Left renal pelvis (tissue), 4 donors: ENCODE measurements around the gene GRIK4. TPM values are rescaled to one million over a fixed set of nuclear protein-coding genes. Genes with fewer than 3 reads are reported as not detected.
"Not testable (repeated sequence)": the region's sequence is repeated elsewhere in the genome, so short reads cannot be mapped to it uniquely, and the experiment has no call there.

ENCODE experiments used
- DNase-seq, 4 donors: peaks; one replicate each; pipeline ENCODE4 v3.0.0-alpha.2; 2013; ENCODE audit warnings: low read depth in 4 of 4, low spot score in 3 of 4
- polyA plus RNA-seq, 4 donors: library from polyadenylated mRNA; unstranded; fragments of 120-200 nt; gene quantifications; one replicate each; pipeline ENCODE4 v1.2.1, GENCODE V29; 2013; ENCODE audit not compliant: insufficient read length in 4 of 4

GRIK4 gene
- 1 to 10 TPM in 3 of 4 donors, under 1 TPM in 1; 0.95 to 1.9 (median 1.5) TPM for polyA plus RNA-seq

GRCh38 chr11:120511116-120511819 is at the start of gene GRIK4:
Gene GRIK4 (plus strand): TSS chr11:120511748. CDS start chr11:120660319, 148,571 bp downstream.
- DNase-seq: peak in 3 of 4 donors; percentile 51 to 63 (median 57)

GRCh38 chr11:120462825-120463224 is 48.7 kb upstream of the GRIK4 start:
- no peak for DNase-seq

DNA sequence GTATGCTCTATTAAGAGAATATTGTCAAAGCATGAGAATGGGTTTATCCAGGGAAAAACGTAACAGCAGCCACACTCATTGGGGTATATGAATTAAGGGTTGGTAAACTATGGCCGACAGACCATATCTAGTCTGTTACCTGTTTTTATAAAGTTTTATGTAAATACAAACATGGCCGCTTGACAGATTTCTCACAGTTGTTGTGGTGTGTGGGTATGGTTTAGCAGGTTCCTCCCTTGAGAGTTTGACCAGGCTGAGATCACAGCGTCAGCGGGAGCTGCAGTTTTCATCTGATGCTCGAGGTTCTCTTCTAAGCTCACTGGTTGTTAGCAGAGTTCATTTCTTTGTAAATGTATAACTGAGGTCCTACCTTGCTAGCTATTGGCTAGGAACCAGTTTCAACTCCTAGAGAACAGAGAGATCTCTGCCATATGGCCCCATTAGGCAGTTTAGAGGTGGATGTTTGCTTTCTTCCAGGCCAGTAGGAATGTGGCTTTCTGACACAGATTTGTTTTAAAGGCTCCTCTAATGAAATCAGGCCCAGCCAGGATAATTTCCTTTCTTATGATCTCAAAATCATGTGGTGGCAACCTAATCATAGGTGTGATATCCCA is 45.5 kb upstream of the GRIK4 start:
- no peak for DNase-seq

- no peak for DNase-seq
Measured at GRCh38 chr11:120467627-120468026, 43.9 kb upstream of the GRIK4 start.

GRCh38 chr11:120471131-120471530 is 40.4 kb upstream of the GRIK4 start:
- DNase-seq: no peak

DNA sequence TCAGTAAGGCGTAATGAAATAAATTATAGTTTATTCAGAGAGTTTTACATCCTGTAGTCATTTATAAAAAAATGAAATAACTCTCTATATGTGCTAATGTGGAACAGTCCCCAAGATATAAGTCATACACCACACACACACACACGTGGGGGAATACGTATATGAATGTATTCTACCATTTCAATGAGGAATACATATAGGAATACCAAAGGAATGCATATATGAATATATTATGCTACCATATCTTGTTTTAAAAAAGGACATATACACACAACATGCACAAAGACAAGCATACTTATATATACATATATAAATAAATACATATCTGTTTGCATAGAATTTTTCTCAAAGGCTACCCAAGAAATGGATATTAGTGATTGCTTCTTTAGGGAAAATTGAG is 39.6 kb upstream of the GRIK4 start:
- no peak for DNase-seq

GRCh38 chr11:120473503-120473902 is 38.0 kb upstream of the GRIK4 start:
- no peak for DNase-seq

- DNase-seq: no peak
Measured at GRCh38 chr11:120482149-120482548, 29.4 kb upstream of the GRIK4 start.

- no peak for DNase-seq
Measured at GRCh38 chr11:120484722-120485121, 26.8 kb upstream of the GRIK4 start.

GRCh38 chr11:120486138-120486537 is 25.4 kb upstream of the GRIK4 start:
- no peak for DNase-seq

- no peak for DNase-seq
Measured at GRCh38 chr11:120489799-120490198, 21.7 kb upstream of the GRIK4 start.

GRCh38 chr11:120492486-120492885 is 19.1 kb upstream of the GRIK4 start:
- no peak for DNase-seq

- DNase-seq: no peak
Measured at GRCh38 chr11:120494595-120494994, 17.0 kb upstream of the GRIK4 start.

- DNase-seq: no peak
Measured at GRCh38 chr11:120499088-120499487, 12.5 kb upstream of the GRIK4 start.

DNA sequence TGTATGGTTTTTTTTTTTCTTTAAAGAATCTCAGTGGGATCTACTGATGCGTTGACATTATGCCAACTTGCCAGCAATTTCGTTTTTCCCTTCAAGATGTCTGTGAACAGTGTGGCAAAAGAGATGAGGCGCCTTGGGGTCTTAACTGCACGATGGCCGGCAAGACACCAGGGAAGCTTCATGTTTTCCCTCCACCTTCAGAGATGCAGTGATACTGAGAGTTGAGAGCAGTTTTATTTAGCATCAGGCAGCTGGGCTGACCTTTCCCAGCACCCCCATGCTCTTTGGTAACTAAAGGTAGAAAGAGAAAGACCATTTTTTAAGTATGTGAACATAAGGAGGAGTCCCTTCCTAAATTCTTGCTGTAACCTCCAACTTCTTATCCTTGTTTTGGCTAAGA is 11.7 kb upstream of the GRIK4 start:
- no peak for DNase-seq

DNA sequence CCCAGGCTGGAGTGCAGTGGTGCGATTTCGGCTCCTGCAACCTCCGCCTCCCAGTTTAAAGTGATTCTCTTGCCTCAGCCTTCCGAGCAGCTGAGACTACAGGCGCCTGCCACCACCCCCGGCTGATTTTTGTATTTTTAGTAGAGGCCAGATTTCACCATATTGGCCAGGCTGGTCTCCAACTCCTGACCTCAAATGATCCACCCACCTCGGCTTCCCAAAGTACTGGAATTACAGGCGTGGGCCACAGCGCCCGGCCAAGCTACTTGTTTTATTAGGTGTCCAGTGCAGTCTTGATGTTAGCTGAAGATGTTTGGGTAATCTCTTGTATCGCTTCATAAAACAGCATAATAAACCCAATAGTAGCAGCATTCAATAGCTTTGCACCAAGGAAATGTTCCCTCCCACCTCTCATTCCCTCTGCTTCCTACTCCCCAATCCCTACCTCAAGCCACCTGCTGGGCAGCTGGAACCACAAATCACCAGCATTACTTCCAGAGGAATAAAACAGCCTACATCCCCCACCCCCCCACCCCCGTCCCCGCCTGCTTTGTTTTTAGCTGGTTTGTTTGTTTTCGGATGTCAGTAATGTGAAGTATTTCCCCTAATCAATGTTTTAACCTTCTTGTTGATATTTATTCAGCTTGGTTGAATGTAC is 11.0 kb upstream of the GRIK4 start:
- DNase-seq: no peak

- DNase-seq: no peak
Measured at GRCh38 chr11:120501440-120501839, 10.1 kb upstream of the GRIK4 start.

- no peak for DNase-seq
Measured at GRCh38 chr11:120501976-120502755, 9.4 kb upstream of the GRIK4 start.

DNA sequence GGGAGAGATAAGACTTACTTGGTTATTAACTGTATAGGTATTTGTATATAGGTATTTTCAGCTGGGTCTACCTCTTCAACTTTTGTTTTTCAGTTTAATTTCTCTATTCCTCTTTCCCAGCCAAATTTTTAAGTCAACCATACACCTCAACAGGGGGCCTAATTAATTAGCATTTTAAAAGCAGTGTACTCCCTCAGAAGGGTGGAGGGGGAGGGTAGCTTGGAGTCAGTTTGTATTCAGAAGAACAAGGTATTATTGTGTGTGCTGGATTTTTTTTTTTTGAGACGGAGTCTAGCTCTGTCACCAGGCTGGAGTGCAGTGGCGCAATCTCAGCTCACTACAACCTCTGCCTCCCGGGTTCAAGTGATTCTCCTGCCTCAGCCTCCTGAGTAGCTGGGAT is 8.0 kb upstream of the GRIK4 start:
- DNase-seq: not testable (repeated sequence)

GRCh38 chr11:120505801-120506425 is 5.6 kb upstream of the GRIK4 start:
- DNase-seq: no peak
